ENCODE measurements around the gene PNPO. TPM values are rescaled to one million over a fixed set of nuclear protein-coding genes. Genes with fewer than 3 reads are reported as not detected.

The PNPO gene
- total and polyA plus RNA-seq, 2 of the 13 experiments (the other 11 are each of a cell fraction or from before 2014, with no cell fraction given), result 47.9 to 63.3 TPM

DNA sequence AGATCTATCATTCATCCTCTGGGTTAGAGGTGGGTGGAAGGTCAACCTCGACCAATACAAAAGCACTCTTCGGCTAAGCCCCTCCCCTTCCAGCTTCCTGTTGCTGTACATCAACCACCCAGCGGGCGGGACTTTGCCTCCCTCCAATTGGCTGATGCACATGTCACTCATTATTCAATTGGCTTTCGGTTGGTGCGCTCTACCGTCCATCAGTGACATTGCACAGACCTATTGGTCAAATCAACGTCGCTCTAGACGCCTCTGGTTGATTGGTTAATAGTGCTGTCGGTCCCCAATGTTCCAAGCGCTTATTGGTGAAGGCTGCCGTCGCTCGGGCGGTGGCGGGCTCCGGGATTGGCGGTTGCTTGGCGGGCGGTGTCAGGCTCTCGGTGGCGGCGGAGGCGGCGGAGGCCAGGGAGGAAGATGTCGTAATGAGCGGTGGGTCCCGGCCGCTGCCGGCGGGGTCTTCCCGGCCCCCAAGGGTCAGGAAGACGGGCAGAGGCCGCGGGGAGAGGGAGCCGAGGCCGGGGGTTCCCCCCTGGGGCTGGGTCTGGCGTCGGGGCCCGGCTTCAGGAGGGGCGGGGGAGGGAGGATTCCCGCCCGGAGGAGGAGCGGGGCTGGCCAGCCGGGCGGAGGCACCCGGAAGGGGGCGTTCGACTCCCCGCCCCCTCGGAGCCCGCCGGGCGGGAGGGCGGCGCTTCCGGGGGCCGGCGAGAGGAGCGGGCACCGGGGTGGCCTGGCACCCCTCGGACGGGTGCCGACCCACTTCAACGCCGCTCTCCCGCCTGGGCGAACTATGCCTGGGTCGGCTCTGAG is 45.3 kb upstream of the PNPO start, which contains the start of gene SP2 (continued):
- TF ChIP-seq, protein P1, sequence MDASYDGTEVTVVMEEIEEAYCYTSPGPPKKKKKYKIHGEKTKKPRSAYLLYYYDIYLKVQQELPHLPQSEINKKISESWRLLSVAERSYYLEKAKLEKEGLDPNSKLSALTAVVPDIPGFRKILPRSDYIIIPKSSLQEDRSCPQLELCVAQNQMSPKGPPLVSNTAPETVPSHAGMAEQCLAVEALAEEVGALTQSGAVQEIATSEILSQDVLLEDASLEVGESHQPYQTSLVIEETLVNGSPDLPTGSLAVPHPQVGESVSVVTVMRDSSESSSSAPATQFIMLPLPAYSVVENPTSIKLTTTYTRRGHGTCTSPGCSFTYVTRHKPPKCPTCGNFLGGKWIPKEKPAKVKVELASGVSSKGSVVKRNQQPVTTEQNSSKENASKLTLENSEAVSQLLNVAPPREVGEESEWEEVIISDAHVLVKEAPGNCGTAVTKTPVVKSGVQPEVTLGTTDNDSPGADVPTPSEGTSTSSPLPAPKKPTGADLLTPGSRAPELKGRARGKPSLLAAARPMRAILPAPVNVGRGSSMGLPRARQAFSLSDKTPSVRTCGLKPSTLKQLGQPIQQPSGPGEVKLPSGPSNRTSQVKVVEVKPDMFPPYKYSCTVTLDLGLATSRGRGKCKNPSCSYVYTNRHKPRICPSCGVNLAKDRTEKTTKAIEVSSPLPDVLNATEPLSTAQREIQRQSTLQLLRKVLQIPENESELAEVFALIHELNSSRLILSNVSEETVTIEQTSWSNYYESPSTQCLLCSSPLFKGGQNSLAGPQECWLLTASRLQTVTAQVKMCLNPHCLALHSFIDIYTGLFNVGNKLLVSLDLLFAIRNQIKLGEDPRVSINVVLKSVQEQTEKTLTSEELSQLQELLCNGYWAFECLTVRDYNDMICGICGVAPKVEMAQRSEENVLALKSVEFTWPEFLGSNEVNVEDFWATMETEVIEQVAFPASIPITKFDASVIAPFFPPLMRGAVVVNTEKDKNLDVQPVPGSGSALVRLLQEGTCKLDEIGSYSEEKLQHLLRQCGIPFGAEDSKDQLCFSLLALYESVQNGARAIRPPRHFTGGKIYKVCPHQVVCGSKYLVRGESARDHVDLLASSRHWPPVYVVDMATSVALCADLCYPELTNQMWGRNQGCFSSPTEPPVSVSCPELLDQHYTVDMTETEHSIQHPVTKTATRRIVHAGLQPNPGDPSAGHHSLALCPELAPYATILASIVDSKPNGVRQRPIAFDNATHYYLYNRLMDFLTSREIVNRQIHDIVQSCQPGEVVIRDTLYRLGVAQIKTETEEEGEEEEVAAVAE (CRISPR knock-in tag; IDR thresholded peaks at IDR 0.05; ENCODE audit: borderline replicate concordance), result peak; percentile 99
- TF ChIP-seq, protein P2, sequence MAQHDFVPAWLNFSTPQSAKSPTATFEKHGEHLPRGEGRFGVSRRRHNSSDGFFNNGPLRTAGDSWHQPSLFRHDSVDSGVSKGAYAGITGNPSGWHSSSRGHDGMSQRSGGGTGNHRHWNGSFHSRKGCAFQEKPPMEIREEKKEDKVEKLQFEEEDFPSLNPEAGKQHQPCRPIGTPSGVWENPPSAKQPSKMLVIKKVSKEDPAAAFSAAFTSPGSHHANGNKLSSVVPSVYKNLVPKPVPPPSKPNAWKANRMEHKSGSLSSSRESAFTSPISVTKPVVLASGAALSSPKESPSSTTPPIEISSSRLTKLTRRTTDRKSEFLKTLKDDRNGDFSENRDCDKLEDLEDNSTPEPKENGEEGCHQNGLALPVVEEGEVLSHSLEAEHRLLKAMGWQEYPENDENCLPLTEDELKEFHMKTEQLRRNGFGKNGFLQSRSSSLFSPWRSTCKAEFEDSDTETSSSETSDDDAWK (CRISPR knock-in tag; IDR thresholded peaks at IDR 0.05), result no peak
- TF ChIP-seq PHF21A (CRISPR knock-in tag; IDR thresholded peaks at IDR 0.05) (0 out of 2 replicates have a peak, but pooled peaks have one; percentile 39), ZNF232 (CRISPR knock-in tag; IDR thresholded peaks at IDR 0.05; ENCODE audit: borderline replicate concordance) (peak; percentile 35; the same call in 1 of the 2 replicates), AKAP8 (CRISPR knock-in tag; IDR thresholded peaks at IDR 0.05) (peak; percentile 31; the same call in 1 of the 2 replicates), MTF1 (CRISPR knock-in tag; IDR thresholded peaks at IDR 0.05) (no peak), ZNF546 (CRISPR knock-in tag; conservative IDR thresholded peaks at IDR 0.05) (no peak), ZNF782 (CRISPR knock-in tag; IDR thresholded peaks at IDR 0.05; ENCODE audit: borderline replicate concordance) (no peak; the same call in 1 of the 2 replicates), CENPT (CRISPR knock-in tag; IDR thresholded peaks at IDR 0.05; ENCODE audit: low read depth) (peak; percentile 63; the same call in 1 of the 2 replicates), HOXA5 (CRISPR knock-in tag; IDR thresholded peaks at IDR 0.05) (peak; percentile 69; the same call in 1 of the 2 replicates), STAG1 (CRISPR knock-in tag; IDR thresholded peaks at IDR 0.05) (no peak; the same call in 1 of the 2 replicates), NFE2 (CRISPR knock-in tag; IDR thresholded peaks at IDR 0.05) (no peak), HOXD1 (CRISPR knock-in tag; IDR thresholded peaks at IDR 0.05) (peak; percentile 97)
- TF ChIP-seq, protein P3, sequence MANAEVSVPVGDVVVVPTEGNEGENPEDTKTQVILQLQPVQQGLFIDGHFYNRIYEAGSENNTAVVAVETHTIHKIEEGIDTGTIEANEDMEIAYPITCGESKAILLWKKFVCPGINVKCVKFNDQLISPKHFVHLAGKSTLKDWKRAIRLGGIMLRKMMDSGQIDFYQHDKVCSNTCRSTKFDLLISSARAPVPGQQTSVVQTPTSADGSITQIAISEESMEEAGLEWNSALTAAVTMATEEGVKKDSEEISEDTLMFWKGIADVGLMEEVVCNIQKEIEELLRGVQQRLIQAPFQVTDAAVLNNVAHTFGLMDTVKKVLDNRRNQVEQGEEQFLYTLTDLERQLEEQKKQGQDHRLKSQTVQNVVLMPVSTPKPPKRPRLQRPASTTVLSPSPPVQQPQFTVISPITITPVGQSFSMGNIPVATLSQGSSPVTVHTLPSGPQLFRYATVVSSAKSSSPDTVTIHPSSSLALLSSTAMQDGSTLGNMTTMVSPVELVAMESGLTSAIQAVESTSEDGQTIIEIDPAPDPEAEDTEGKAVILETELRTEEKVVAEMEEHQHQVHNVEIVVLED (CRISPR knock-in tag; IDR thresholded peaks at IDR 0.05; ENCODE audit: borderline replicate concordance), result peak; percentile 63; the same call in 1 of the 2 replicates
- TF ChIP-seq, protein P4, sequence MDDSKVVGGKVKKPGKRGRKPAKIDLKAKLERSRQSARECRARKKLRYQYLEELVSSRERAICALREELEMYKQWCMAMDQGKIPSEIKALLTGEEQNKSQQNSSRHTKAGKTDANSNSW (CRISPR knock-in tag; IDR thresholded peaks at IDR 0.05; ENCODE audit: borderline replicate concordance), result no peak
- TF ChIP-seq, protein P5, sequence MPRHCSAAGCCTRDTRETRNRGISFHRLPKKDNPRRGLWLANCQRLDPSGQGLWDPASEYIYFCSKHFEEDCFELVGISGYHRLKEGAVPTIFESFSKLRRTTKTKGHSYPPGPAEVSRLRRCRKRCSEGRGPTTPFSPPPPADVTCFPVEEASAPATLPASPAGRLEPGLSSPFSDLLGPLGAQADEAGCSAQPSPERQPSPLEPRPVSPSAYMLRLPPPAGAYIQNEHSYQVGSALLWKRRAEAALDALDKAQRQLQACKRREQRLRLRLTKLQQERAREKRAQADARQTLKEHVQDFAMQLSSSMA (CRISPR knock-in tag; IDR thresholded peaks at IDR 0.05), result peak; percentile 99
- TF ChIP-seq, protein P6, sequence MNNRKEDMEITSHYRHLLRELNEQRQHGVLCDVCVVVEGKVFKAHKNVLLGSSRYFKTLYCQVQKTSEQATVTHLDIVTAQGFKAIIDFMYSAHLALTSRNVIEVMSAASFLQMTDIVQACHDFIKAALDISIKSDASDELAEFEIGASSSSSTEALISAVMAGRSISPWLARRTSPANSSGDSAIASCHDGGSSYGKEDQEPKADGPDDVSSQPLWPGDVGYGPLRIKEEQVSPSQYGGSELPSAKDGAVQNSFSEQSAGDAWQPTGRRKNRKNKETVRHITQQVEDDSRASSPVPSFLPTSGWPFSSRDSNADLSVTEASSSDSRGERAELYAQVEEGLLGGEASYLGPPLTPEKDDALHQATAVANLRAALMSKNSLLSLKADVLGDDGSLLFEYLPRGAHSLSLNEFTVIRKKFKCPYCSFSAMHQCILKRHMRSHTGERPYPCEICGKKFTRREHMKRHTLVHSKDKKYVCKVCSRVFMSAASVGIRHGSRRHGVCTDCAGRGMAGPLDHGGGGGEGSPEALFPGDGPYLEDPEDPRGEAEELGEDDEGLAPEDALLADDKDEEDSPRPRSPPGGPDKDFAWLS (CRISPR knock-in tag; IDR thresholded peaks at IDR 0.05; ENCODE audit: borderline replicate concordance), result no peak
